ENCODE results near the gene FRMD8.

GRCh38 chr11:65448418-65449105, 62.1 kb downstream of the FRMD8 start:
- no peak for TF ChIP-seq CTCF (IDR thresholded peaks at IDR 0.05)
- TF ChIP-seq POLR2A (IDR thresholded peaks at IDR 0.05), result no peak
- TF ChIP-seq EP300 (IDR thresholded peaks at IDR 0.05), result no peak
